HEK293 (cell line): ENCODE measurements around the gene SLC27A2.

Source experiments
- CTCF ChIA-PET: fragments of 350-600 bp; formaldehyde crosslinking; extraction: SDS; loops from one replicate; lab custom pipeline; 2021; ENCODE audit warnings: antibody characterized with exemption; lab: Yijun Ruan, JAX
- POLR2A ChIA-PET: fragments of 300-600 bp; formaldehyde crosslinking; extraction: SDS; loops from one replicate; lab custom pipeline; 2020; ENCODE audit warnings: antibody characterized with exemption, inconsistent platforms; lab: Yijun Ruan, JAX
- H3K27ac ChIP-seq: fragments of 200-500 bp; sonication (Bioruptor generic); 2 replicates; pipeline ENCODE4 v1.5.1; 2014; ENCODE audit warnings: low read depth, low read length, control low read depth, inconsistent platforms; ENCODE audit errors: extremely low read depth
- H3K36me3 ChIP-seq, 2 experiments: fragments of 200-500 bp in 1 of 2; sonication (Bioruptor generic) in 1 of 2; 1 replicate in 1 of 2; 2 replicates in 1 of 2; pipeline ENCODE4 v1.5.1; 2014 to 2017; ENCODE audit warnings: inconsistent platforms in 2 of 2, low read length in 2 of 2; ENCODE audit not compliant: control insufficient read depth in 2 of 2, insufficient read depth in 1 of 2
- H3K4me1 ChIP-seq: fragments of 200-500 bp; sonication (Bioruptor generic); 2 replicates; pipeline ENCODE4 v1.5.1; 2014; ENCODE audit warnings: mild to moderate bottlenecking, low read length, inconsistent platforms; ENCODE audit not compliant: control insufficient read depth, insufficient read depth
- H3K4me3 ChIP-seq: 2 replicates; pipeline ENCODE4 v1.5.1; 2011; ENCODE audit warnings: low read depth, mild to moderate bottlenecking, control low read depth, low read length, moderate library complexity
- H3K9me3 ChIP-seq: fragments of 200-500 bp; sonication (Bioruptor generic); 2 replicates; pipeline ENCODE4 v1.5.1; 2014; ENCODE audit warnings: low read depth, low read length, inconsistent platforms; ENCODE audit not compliant: control insufficient read depth, insufficient read depth
- AEBP2 ChIP-seq: fragments of 450-650 bp; formaldehyde crosslinking; IDR thresholded peaks from 2 replicates; pipeline ENCODE4 v1.5.1; 2016; ENCODE audit warnings: missing biosample characterization, missing genetic modification characterization, borderline replicate concordance
- HOXD13 ChIP-seq: sonication (generic); formaldehyde crosslinking; IDR thresholded peaks from 2 replicates; pipeline ENCODE4 v1.8.0; 2022; ENCODE audit warnings: missing genetic modification reagents, borderline replicate concordance
- KLF16 ChIP-seq: fragments of 450-650 bp; formaldehyde crosslinking; IDR thresholded peaks from 2 replicates; pipeline ENCODE4 v1.5.1; 2017; ENCODE audit warnings: missing biosample characterization, missing genetic modification characterization
- KLF9 ChIP-seq: fragments of 450-650 bp; formaldehyde crosslinking; IDR thresholded peaks from 2 replicates; pipeline ENCODE4 v1.5.1; 2016; ENCODE audit warnings: missing biosample characterization, missing genetic modification characterization, low read depth
- ZBTB20 ChIP-seq: fragments of 450-650 bp; formaldehyde crosslinking; IDR thresholded peaks from 2 replicates; pipeline ENCODE4 v1.5.1; 2016; ENCODE audit warnings: missing biosample characterization, missing genetic modification characterization
- ZFHX2 ChIP-seq: fragments of 450-650 bp; formaldehyde crosslinking; conservative IDR thresholded peaks from 2 replicates; pipeline ENCODE4 v1.5.1; 2016; ENCODE audit warnings: missing biosample characterization, missing genetic modification characterization
- ZFP41 ChIP-seq: fragments of 450-650 bp; formaldehyde crosslinking; IDR thresholded peaks from 2 replicates; pipeline ENCODE4 v1.5.1; 2016; ENCODE audit warnings: missing biosample characterization, missing genetic modification characterization, borderline replicate concordance
- ZFP69B ChIP-seq: fragments of 450-650 bp; formaldehyde crosslinking; IDR thresholded peaks from 2 replicates; pipeline ENCODE4 v1.5.1; 2016; ENCODE audit warnings: missing biosample characterization, missing genetic modification characterization
- ZNF140 ChIP-seq: fragments of 450-650 bp; formaldehyde crosslinking; IDR thresholded peaks from 2 replicates; pipeline ENCODE4 v1.5.1; 2016; ENCODE audit warnings: missing biosample characterization, missing genetic modification characterization
- ZNF280D ChIP-seq: fragments of 450-650 bp; formaldehyde crosslinking; IDR thresholded peaks from 2 replicates; pipeline ENCODE4 v1.5.1; 2016; ENCODE audit warnings: missing biosample characterization, missing genetic modification characterization
- ZNF514 ChIP-seq: fragments of 450-650 bp; formaldehyde crosslinking; IDR thresholded peaks from 2 replicates; pipeline ENCODE4 v1.5.1; 2016; ENCODE audit warnings: missing biosample characterization, missing genetic modification characterization
- ZNF544 ChIP-seq: fragments of 450-650 bp; formaldehyde crosslinking; IDR thresholded peaks from 2 replicates; pipeline ENCODE4 v1.5.0; 2017; ENCODE audit warnings: missing biosample characterization, missing genetic modification characterization
- ZNF560 ChIP-seq: fragments of 450-650 bp; formaldehyde crosslinking; IDR thresholded peaks from 2 replicates; pipeline ENCODE4 v1.5.1; 2017; ENCODE audit warnings: missing biosample characterization, missing genetic modification characterization, borderline replicate concordance
- ZNF621 ChIP-seq: fragments of 450-650 bp; formaldehyde crosslinking; IDR thresholded peaks from 2 replicates; pipeline ENCODE4 v1.5.1; 2017; ENCODE audit warnings: missing biosample characterization, missing genetic modification characterization
- ZNF626 ChIP-seq: fragments of 450-650 bp; sonication (Bioruptor Pico); formaldehyde crosslinking; IDR thresholded peaks from 2 replicates; pipeline ENCODE4 v1.5.1; 2018; ENCODE audit warnings: missing biosample characterization, missing genetic modification characterization, inconsistent platforms
- ZNF654 ChIP-seq: fragments of 450-650 bp; formaldehyde crosslinking; IDR thresholded peaks from 2 replicates; pipeline ENCODE4 v1.5.1; 2016; ENCODE audit warnings: low read depth, missing biosample characterization, missing genetic modification characterization
- ZNF660 ChIP-seq: fragments of 450-650 bp; IDR thresholded peaks from 2 replicates; pipeline ENCODE4 v1.5.1; 2018; ENCODE audit warnings: missing biosample characterization, mild to moderate bottlenecking, missing genetic modification characterization
- ZNF747 ChIP-seq: fragments of 450-650 bp; formaldehyde crosslinking; IDR thresholded peaks from 2 replicates; pipeline ENCODE4 v1.5.1; 2016; ENCODE audit warnings: missing biosample characterization, missing genetic modification characterization
- ZNF777 ChIP-seq: fragments of 450-650 bp; formaldehyde crosslinking; IDR thresholded peaks from 2 replicates; pipeline ENCODE4 v1.5.1; 2017; ENCODE audit warnings: missing biosample characterization, missing genetic modification characterization, borderline replicate concordance
- ZSCAN18 ChIP-seq: fragments of 450-650 bp; formaldehyde crosslinking; IDR thresholded peaks from 2 replicates; pipeline ENCODE4 v1.5.1; 2016; ENCODE audit warnings: missing biosample characterization, missing genetic modification characterization
- ZSCAN23 ChIP-seq: fragments of 450-650 bp; formaldehyde crosslinking; IDR thresholded peaks from 2 replicates; pipeline ENCODE4 v1.5.1; 2016; ENCODE audit warnings: missing biosample characterization, missing genetic modification characterization
- TF ChIP-seq, protein P1 (sequence below): fragments of 450-650 bp; formaldehyde crosslinking; IDR thresholded peaks from 2 replicates; pipeline ENCODE4 v1.5.1; 2017; ENCODE audit warnings: missing biosample characterization, missing genetic modification characterization

The SLC27A2 gene

GRCh38 chr15:50184863-50185504 is 3.0 kb downstream of the SLC27A2 start (continued):
- TF ChIP-seq, protein P1, sequence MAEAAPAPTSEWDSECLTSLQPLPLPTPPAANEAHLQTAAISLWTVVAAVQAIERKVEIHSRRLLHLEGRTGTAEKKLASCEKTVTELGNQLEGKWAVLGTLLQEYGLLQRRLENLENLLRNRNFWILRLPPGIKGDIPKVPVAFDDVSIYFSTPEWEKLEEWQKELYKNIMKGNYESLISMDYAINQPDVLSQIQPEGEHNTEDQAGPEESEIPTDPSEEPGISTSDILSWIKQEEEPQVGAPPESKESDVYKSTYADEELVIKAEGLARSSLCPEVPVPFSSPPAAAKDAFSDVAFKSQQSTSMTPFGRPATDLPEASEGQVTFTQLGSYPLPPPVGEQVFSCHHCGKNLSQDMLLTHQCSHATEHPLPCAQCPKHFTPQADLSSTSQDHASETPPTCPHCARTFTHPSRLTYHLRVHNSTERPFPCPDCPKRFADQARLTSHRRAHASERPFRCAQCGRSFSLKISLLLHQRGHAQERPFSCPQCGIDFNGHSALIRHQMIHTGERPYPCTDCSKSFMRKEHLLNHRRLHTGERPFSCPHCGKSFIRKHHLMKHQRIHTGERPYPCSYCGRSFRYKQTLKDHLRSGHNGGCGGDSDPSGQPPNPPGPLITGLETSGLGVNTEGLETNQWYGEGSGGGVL (tag by site-specific recombination): no peak

DNA sequence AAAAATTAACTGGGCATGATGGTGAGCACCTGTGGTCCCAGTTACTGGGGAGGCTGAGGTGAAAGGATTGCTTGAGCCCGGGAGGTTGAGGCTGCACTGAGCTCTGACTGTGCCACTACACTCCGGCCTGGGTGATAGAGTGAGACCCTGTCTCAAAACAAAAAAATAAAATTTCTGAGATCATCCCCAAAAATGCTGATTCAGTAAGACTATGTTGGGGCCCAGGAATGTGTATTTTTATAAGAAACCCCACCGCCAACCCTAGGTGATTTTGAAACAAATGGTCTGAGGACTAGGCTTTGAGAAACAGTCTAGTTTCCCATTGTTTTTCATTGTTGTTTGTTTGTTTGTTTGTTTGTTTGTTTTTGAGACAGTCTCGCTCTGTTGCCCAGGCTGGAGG is 4.1 kb downstream of the SLC27A2 start:
- ChIA-PET CTCF (no interaction called here), POLR2A (no interaction called here)
- no peaks in the 10 kb centered on the region for H3K36me3 ChIP-seq
- H3K4me1 ChIP-seq: peaks cover 3% of the 10 kb centered on the region; the same call in 1 of the 2 replicates
- no peaks in the 10 kb centered on the region for H3K9me3 ChIP-seq
- H3K27ac ChIP-seq: no peak overlapping the region
- H3K4me3 ChIP-seq: no peak overlapping the region
- TF ChIP-seq KLF16 (tag by site-specific recombination): no peak
- TF ChIP-seq ZBTB20 (tag by site-specific recombination): 0 out of 2 replicates have a peak, but pooled peaks have one; percentile 21

DNA sequence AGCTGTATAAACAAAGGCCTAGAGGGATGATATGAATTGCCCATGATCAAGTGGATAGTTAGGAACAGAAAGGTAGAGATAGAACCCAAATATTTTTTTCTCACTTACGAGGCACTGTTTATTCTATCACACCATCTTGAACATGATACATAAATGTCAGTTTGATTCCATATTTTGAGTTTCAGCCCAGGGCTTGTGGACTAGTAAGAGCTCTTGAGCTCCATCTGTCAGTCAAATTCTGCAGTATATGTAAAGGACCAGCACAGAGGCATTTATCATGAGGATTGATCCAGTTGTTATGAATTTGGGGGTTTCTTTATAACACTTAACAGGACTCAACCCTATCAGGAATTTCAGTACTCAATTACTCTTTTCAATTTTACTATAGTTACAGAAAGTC is 4.8 kb downstream of the SLC27A2 start:
- CTCF ChIA-PET: interaction anchor here (1.1 kb wide), 1 partner anchor 8 kb away, joined by 3 read pairs; no protein-coding TSS in a partner anchor
- POLR2A ChIA-PET: no interaction called here
- Histone ChIP-seq H3K9me3 (no peaks in the 10 kb centered on the region), H3K27ac (no peak overlapping the region), H3K4me3 (no peak overlapping the region), H3K36me3 (no peaks in the 10 kb centered on the region), H3K4me1 (peaks cover 3% of the 10 kb centered on the region; the same call in 1 of the 2 replicates)
- no peak for TF ChIP-seq ZNF626
- no peak for TF ChIP-seq ZSCAN23 (tag by site-specific recombination)

DNA sequence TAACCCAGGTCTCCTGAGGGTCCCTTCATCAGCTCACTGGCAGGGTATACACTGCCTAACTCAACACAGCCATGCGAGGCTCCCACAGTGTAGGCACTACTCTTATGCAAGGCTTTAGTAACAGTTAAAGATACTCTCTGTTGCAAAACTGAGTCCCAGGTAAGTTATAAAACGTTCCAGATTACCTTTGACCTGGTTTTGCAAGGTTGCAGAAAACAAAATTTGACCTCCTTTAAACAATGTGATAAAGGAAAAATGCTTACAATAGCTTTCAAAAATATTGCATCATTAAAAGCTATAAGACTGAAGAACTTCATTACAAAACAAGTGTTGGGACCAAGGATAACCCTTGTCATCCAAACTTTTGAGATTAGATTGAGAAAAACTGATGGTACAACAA is 5.5 kb downstream of the SLC27A2 start:
- Histone ChIP-seq H3K4me3 (no peak overlapping the region), H3K4me1 (peaks cover 3% of the 10 kb centered on the region; the same call in 1 of the 2 replicates), H3K27ac (no peak overlapping the region), H3K9me3 (no peaks in the 10 kb centered on the region), H3K36me3 (no peaks in the 10 kb centered on the region)
- ChIA-PET POLR2A (no interaction called here), CTCF (interaction anchor here (0.6 to 1.1 kb wide), 3 partner anchors 7 to 170 kb away, joined by 3 to 4 read pairs (median 3); no protein-coding TSS in a partner anchor)
- TF ChIP-seq ZSCAN18 (tag by site-specific recombination): no peak
- no peak for TF ChIP-seq ZNF544 (tag by site-specific recombination)
- no peak for TF ChIP-seq AEBP2 (tag by site-specific recombination)
- TF ChIP-seq ZFP69B (tag by site-specific recombination): no peak
- no peak for TF ChIP-seq ZNF280D (tag by site-specific recombination)
- no peak for TF ChIP-seq ZNF660 (tag by site-specific recombination)
- no peak for TF ChIP-seq HOXD13 (CRISPR knock-in tag)
- no peak for TF ChIP-seq ZFHX2
- TF ChIP-seq ZNF777: no peak
- TF ChIP-seq ZNF560 (tag by site-specific recombination): no peak
- TF ChIP-seq ZNF654 (tag by site-specific recombination): no peak
- no peak for TF ChIP-seq ZNF140 (tag by site-specific recombination)
- TF ChIP-seq KLF9 (tag by site-specific recombination): no peak
- TF ChIP-seq ZNF747 (tag by site-specific recombination): no peak
- no peak for TF ChIP-seq ZNF621 (tag by site-specific recombination)
- no peak for TF ChIP-seq ZFP41
- TF ChIP-seq ZNF514: no peak
